SIG-M5 treated with dmso at 0.1 percent for 504 hours (cell line): ENCODE data around the gene KLHL29.

Experiments
- DNase-seq: peaks from one replicate; lab custom pipeline; 2025; ENCODE audit not compliant: unreplicated experiment; lab: John Stamatoyannopoulos, UW

Gene KLHL29

GRCh38 chr2:23546913-23547312, 161.9 kb downstream of the KLHL29 start:
- DNase-seq: no peak

GRCh38 chr2:23547725-23548124, 162.7 kb downstream of the KLHL29 start:
- DNase-seq: no peak

- no peak for DNase-seq
Measured at GRCh38 chr2:23548143-23548769, 163.3 kb downstream of the KLHL29 start.

GRCh38 chr2:23549051-23549450, 164.1 kb downstream of the KLHL29 start:
- DNase-seq: no peak

- no peak for DNase-seq
Measured at GRCh38 chr2:23549821-23550530, 165.0 kb downstream of the KLHL29 start.

GRCh38 chr2:23550553-23550952, 165.6 kb downstream of the KLHL29 start:
- DNase-seq: no peak

- no peak for DNase-seq
Measured at GRCh38 chr2:23551875-23552274, 166.9 kb downstream of the KLHL29 start.

- DNase-seq: no peak
Measured at GRCh38 chr2:23553561-23553960, 168.6 kb downstream of the KLHL29 start.

- no peak for DNase-seq
Measured at GRCh38 chr2:23554054-23554697, 169.2 kb downstream of the KLHL29 start.

- DNase-seq: no peak
Measured at GRCh38 chr2:23555944-23556343, 171.0 kb downstream of the KLHL29 start.

- no peak for DNase-seq
Measured at GRCh38 chr2:23556929-23557328, 171.9 kb downstream of the KLHL29 start.

GRCh38 chr2:23557455-23557854, 172.5 kb downstream of the KLHL29 start:
- DNase-seq: no peak

- no peak for DNase-seq
Measured at GRCh38 chr2:23559561-23560239, 174.7 kb downstream of the KLHL29 start.

GRCh38 chr2:23561088-23561487, 176.1 kb downstream of the KLHL29 start:
- DNase-seq: no peak

GRCh38 chr2:23561544-23561943, 176.6 kb downstream of the KLHL29 start:
- no peak for DNase-seq

- DNase-seq: no peak
Measured at GRCh38 chr2:23562143-23562542, 177.2 kb downstream of the KLHL29 start.

- DNase-seq: no peak
Measured at GRCh38 chr2:23563151-23563550, 178.2 kb downstream of the KLHL29 start.

- no peak for DNase-seq
Measured at GRCh38 chr2:23563673-23564614, 179.0 kb downstream of the KLHL29 start.

GRCh38 chr2:23564615-23564960, 179.6 kb downstream of the KLHL29 start:
- no peak for DNase-seq

- no peak for DNase-seq
Measured at GRCh38 chr2:23565374-23565773, 180.4 kb downstream of the KLHL29 start.

- DNase-seq: no peak
Measured at GRCh38 chr2:23565814-23566213, 180.8 kb downstream of the KLHL29 start.
